Left cardiac atrium (tissue), 4 donors: Measurements from ENCODE around the gene COL27A1. TPM values are rescaled to one million over a fixed set of nuclear protein-coding genes. Genes with fewer than 3 reads are reported as not detected.

Source experiments
- ATAC-seq, 2 donors: fragments of 200-7000 bp; cut with Tn5 transposase; one replicate each; pipeline ENCODE4 v1.9.1; 2020; ENCODE audit warnings: mild to moderate bottlenecking in 2 of 2, moderate library complexity in 2 of 2
- DNase-seq: peaks from one replicate; pipeline ENCODE4 v3.0.0-alpha.2; 2020
- intact Hi-C, 2 donors: fragments of 100-400 bp; cut with DNase I; formaldehyde crosslinking; loops; one replicate each; pipeline versions ENCODE4 v1.14.1 to v1.15.1; 2022 to 2023
- microRNA-seq, 2 donors: library from miRNA; unstranded; fragments of <30 nt; microRNA quantifications; one replicate each; pipeline ENCODE4 v1.2.0, GENCODE V29; 2020
- total RNA-seq, 2 donors: library from RNA; stranded (reverse); fragmentation: NEBNext Ultra II Directional; extraction: Animal tissue kit (Norgen Biotek cat#: 25700); gene quantifications; one replicate each; pipeline ENCODE4 v1.2.1, GENCODE V29; 2021
- donor health status: DM: no; HTN: yes; CAD: no.
- donor health status: DM: no; HTN: yes; CAD: no; lungs with severe emphysema.
- donor health status: DM: yes; HTN: yes; CAD: no.
- donor health status: Dilated cardiomyopathy.

The COL27A1 gene
- total RNA-seq, 2 donors from 2014 or later, result 7.0 to 9.2 TPM

DNA sequence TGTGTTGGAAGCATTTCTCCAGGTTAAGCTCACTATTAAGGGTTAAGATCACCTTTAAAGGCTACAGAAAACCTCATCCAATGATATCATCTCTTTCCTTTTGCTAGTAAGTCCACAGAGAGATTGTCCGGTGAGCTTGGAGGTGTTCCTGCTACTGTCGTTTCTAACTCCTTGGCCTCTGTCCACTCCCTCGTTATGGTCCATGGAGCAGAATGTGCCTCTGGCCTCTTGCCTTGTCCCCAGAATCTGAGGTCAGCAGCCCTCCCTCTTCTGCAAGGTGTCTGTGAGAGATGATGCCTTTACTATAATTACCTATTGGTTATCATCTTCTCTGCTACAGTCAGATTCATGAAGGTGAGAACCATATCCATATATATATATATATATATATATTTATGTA, 189.4 kb downstream of the COL27A1 start:
- ATAC-seq (no peak), DNase-seq (no peak)
- intact Hi-C loops, result no loop called here

DNA sequence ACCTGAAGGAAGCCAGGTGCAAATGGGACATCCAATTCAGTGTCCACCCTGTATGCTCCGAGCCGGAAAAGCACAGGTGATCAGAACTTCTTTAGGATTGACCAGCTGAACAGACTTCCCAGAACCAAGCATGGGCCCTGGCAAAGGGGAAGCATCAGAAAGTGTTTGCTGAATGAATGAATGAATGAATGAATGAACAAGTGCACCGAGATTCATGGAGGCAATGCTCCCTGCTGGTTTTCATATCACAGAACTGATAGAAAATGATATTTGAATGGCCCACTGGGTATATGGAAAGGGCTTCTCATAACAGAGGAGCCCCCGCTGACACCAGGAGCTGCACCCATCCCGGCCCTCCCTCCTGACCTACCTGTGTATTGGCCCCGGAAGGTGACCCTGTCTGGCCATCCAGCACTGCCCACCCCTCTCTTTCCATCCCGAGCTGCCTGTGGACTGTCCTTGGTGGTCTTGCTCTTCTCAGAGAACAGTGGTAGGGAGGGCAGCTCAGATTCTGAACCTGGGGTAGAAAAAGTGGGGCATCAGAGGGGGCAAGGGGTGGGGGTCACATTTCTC, 190.2 kb downstream of the COL27A1 start:
- ATAC-seq (no peak), DNase-seq (no peak)
- intact Hi-C loops, result no loop called here

DNA sequence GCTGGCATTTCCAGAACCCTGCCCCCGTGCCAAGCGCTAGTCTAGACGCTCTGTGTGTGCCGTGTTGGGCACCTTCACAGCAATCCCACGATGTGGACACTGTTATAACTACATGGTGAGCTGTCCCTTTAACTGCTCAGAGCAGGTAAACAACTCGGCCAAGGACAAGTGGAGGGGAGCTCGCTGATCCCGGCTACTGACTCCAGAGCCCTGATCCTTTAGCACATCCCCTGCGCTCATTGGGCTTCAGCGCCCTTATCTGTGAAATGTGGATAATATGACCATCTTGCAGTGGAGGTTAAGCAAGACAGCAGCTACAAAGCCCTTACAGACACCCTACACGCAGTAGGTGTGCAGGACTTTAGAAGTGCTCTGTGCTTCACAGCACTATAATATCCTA, 190.8 kb downstream of the COL27A1 start:
- intact Hi-C loops, result no loop called here
- no peak for DNase-seq
- ATAC-seq, result no peak

DNA sequence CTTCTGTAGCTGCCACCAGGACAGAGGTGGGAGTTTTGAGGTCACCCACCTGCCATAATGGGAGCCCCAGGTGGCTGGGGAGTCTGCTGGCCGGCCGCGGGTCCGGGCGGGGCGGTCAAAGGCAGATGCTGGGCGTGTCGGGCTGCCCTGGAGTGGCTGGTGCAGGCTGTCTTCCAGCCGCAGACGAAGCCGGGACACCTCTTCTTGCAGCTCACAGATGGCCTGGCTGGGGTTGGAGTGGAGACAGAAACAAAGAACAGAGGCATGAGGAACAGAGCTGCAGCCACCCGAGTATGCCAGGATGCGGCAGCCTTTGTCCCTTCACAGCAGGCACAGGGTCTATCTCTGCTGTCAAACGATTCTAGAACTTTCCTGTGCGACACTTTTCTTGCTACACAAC, 192.3 kb downstream of the COL27A1 start:
- ATAC-seq, result no peak
- intact Hi-C loops, result no loop called here
- no peak for DNase-seq

DNA sequence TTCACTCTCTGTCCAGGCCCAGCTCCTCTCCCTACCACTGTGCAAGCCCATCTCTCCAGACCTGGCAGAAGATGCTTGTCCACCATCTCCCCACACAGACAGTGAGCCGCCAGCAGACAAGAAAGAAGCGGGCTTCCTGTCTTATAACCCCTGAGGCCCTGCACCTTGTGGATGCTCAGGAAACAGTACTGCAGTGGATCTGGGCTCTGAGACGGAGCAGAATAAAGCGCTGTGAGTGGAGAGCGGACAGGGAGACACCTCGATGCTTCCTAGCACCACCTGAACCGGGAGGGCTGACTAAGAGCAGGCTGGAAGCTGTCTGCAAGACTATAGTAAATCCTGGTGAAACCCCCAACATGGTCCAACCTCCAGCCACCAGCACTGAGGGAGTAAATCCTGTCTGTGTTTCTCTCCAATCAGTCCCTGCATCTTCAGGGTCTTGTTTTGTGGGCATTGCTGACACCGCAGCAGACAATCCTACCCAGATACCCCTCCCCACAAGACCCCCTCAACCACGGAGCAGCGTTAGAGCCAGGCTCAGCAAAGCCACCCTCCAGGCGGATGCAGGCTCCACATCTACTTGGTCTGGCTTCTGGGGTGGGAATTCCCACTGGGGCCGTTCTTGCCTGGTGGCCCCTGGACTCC, 193.0 kb downstream of the COL27A1 start:
- intact Hi-C loops, result no loop called here
- no peak for ATAC-seq
- no peak for DNase-seq

DNA sequence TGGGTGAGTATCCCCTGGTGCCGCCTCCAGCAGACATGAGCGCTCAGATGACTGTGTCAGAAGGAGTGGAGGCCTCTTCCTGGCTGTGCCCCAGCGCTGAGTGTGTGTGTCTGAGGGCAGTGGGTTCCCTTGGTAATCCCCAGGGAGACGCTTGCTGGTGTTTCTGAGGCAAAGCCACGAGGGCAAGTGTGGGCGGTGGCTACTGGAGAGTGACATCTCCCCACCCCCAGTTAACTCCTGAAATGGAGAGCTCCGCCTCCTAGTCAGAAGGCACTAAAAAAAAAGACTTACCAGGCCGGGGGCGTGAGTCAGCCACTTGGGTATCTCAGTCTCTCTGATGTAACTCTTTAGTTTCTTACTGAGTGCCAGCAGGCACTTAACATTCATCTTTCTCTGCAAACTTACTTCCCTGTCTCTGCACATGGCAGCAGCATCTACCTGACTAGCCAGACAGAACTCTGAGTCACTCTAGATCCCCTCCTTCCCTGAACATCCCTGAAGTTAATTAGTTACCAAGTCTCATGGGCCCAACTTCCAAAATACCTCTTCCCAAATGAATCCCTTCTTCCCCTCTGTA, 193.7 kb downstream of the COL27A1 start:
- intact Hi-C loops, result no loop called here
- peak; percentile 86 to 92 for ATAC-seq
- DNase-seq, result peak; percentile 74

DNA sequence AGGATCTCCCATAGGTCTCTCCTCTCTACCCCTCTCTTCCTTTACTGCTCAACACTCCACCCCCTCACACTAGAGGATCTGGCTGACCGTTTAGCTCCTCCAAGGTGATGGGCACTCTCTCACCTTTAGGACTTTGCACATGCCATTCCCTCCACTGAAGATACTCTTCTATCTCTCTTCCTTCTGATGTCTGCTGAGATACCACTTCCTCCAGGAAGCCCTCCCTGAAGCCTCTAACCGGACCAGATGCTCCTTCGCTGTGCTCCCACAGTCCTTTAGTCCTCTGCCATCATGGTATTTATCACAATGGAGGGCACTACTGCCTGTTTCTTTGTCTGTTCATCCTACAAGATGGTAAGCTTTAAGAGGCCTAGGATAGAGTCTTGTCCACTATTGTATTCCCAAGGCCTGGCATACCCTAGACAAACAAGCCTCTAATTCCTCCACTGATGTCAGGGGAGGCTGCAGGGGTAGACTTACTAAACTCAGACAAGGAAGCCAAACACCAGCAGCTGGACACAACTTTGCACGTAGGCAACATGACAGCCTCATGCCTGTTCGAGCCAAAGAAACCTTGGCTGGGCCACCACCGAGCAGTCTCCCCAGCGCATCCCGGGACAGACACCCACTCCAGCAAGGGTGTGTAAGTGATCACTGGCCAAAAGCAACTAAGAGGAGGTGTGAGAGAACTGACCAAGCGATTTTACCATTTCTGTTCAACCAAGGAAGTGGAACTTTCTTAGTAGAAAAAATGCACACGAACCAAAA, 194.6 kb downstream of the COL27A1 start:
- ATAC-seq (peak in 1 of 2 donors; percentile 4), DNase-seq (no peak)
- intact Hi-C loops, result no loop called here

DNA sequence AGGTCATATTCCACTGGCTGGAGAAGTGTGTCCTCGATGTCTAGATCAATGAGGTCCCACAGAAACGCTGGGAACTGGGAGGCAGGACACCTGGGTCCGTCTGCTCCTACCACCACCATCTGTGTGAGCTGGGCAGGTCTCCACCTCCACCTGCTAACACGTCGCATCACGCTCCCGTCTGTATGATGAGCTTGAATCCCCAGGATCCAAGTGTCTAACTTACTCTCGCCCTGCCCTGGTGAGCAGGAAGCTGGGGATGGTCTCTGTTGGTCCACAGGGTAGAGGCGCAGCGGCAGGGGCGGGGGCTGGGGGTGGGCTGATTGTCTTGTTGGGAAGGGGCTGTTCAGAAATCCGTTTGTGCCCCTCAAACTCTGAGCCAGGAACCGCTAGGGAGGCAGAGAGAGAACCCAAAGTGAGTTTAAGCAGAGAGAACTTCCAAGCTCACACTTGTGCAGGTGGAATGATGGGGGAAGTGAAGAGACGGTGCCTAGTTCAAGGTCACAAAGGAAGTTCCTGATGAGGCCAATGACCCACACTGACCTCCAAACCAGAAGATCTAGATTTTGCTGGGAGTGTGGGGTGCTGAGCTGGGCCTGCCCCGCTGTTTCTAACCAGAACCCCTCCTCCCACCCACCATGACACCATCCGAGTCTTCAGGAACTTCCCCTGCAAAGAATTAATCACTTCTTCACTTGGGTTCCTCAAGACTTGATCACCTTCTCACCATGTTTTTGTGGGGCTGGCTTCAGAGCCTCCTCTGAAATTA, 195.5 kb downstream of the COL27A1 start:
- intact Hi-C loops, result no loop called here
- no peak for ATAC-seq
- no peak for DNase-seq

DNA sequence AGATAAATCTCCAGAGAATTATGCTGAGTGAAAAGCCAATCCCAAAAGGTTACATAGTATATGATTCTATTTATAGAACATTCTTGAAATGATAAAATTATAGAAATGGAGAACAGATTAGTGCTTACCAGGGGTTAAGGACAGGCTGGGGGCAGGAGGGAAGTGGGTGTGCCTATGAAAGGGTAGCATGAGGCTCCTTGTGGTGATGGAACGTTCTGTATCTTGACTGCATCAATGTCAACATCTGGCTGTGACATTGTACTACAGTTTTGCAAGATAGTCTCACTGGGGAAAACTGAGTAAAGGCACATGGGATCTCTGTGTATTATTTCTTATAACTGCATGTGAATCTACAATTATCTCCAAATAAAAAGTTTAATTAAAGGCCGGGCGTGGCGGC, 196.6 kb downstream of the COL27A1 start:
- DNase-seq, result no peak
- intact Hi-C loops, result no loop called here
- ATAC-seq, result no peak

DNA sequence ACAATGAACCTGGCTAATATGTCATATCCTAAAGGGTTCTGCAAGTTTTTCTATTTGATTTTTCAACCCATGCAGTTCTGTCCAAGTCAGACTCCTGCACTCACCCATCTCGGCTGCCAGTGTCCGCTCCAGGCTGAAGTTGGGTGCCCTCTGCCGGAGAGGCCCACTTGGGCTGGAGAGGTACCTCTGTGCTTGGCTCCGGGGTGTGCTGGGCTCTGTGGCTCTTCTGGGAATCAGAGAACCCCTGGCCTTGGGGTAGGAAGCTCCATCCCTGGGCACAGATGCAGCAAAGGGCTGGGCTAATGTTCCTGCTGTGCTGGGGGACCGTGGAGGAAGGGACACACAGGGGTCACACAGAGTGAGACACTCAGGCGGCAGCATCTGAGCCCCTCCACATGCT, 200.5 kb downstream of the COL27A1 start:
- DNase-seq (no peak), ATAC-seq (no peak)
- intact Hi-C loops, result no loop called here

DNA sequence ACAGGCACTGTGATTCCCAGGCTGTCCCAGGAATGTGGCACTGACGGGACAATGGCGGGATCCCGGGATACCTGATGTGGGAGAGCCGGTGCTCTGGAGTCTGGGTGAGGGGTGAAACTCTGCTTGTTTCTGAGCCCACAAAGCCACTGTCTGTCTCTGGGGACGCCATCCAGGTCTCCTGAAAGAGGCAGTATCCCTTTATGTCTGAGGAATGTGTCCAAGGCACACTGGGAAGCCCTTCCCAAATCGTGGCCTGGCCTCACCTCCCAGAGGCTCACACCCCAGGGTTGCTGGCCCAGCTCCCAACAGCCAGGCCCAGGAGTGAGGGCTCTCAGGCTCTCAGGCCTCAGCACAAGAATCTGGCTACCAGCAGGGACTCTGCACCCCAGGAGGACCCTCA, 201.5 kb downstream of the COL27A1 start:
- DNase-seq (no peak), ATAC-seq (peak in 1 of 2 donors; percentile 61)
- intact Hi-C loops, result no loop called here

DNA sequence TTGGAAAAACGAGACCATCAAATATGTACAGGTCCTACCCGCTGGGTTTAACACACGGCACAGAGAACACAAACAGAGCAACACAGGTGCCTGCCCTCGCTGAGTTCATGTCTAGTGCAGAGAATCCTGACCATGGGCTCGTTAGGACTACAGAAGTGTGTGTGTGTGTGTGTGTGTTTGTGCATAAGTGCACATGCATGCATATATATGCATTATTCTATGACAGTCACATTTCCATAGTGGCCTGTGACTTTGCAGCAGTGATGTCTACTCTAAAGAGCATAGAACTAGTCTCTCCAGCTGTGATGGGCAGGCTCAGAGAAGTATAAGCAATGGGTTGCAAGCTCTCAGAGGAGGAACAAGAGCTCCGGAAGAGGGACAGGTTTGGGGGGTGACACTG, 202.0 kb downstream of the COL27A1 start:
- intact Hi-C loops, result no loop called here
- no peak for ATAC-seq

DNA sequence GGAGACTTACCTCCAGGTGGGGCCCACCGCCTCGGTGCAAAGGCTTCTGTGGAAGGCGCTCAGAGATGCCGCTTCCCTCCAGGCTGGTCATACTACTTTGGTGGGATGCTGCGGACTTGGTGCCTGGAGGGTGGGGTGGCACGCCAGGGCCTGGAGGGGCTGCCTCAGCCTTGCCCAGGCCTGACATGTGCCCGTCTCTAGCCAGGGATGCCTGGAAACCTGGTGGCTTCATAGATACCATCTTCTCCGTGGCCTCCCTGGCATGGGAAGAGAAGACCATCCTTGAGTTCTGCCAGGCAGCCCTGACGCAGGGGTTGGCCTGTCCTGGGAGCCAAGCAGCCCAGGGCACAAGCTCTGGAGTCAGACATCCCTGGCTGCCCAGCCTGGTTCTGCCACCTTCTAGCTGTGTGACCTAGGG, 202.6 kb downstream of the COL27A1 start:
- no peak for DNase-seq
- no peak for ATAC-seq
- intact Hi-C loops, result no loop called here

More for the DNA sequence above, 202.0 kb downstream of the COL27A1 start:
- DNase-seq, result no peak

DNA sequence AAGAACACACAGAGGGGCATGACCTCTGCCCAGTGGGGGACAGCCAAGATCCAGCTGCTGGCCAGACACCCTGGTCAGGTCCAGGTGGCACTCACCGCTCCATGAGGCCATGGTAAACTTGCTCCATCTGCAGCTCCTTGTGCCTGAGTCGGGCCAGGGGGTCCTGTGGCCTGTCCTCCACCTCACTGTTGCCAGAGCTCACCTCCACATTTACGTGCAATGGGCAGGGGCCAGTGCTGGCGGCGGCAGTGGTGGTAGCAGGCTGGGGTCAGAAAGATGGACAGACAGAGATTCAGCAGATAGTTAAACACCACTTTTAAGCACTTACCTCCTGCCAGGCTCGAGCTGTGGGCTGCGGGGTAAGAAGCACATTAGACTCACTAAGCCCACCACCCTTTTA, 204.5 kb downstream of the COL27A1 start:
- intact Hi-C loops, result no loop called here
- no peak for DNase-seq
- ATAC-seq, result no peak

DNA sequence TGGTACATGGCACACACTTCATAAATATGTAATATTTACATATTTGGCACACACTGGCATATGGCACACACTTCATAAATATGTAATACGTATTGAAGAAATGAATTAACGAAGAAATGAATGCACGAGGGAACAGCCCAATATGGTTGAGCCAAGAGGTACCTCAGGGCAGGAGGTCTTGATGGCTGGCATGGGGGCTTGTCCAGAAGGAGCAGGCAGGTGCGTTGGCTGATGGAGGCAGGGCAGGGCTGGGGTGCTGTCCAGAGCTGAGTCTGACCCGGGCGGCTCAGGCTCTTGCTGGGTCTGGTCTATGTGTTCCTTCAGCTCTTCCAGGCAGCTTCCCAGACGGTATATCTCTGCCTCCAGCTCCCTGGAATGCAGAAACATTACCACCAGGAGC, 206.2 kb downstream of the COL27A1 start:
- intact Hi-C loops, result no loop called here
- ATAC-seq (no peak), DNase-seq (no peak)

Small RNAs within 50 kb of the gene (microRNA-seq; reads per million reads assigned to microRNA genes)
- 554 to 919 reads per million in 2 donors for gene MIR455

Other genes starting within 250 kb of the COL27A1 start
- gene AMBP, start 77.2 kb upstream of the COL27A1 start, total RNA-seq, result under 1 TPM; 0.21 to 0.39 TPM
- gene KIF12, start 56.2 kb upstream of the COL27A1 start, total RNA-seq, result under 1 TPM in 1 of 2 donors, not detected in 1; 0.09 TPM
- gene ORM1, start 167.6 kb downstream of the COL27A1 start, total RNA-seq, result 1 to 10 TPM in 1 of 2 donors, under 1 TPM in 1; 0.71 to 4.8 TPM
- gene ORM2, start 174.3 kb downstream of the COL27A1 start, total RNA-seq, result 1 to 10 TPM in 1 of 2 donors, not detected in 1; 1.6 TPM
- gene AKNA, start 232.4 kb downstream of the COL27A1 start, total RNA-seq, result 10 to 100 TPM in 1 of 2 donors, 1 to 10 TPM in 1; 9.1 to 13.0 TPM